MM.1S (cell line): ENCODE results near the gene RERE.

Source experiments
- DNase-seq: peaks from one replicate; pipeline ENCODE4 v3.0.0-alpha.2; 2015
- H2AFZ ChIP-seq: fragments of 300-600 bp; sonication (generic); 2 replicates; pipeline ENCODE4 v1.6.0; 2016; ENCODE audit warnings: antibody characterized with exemption, low read length
- H3F3A ChIP-seq: fragments of 300-600 bp; sonication (generic); 2 replicates; pipeline ENCODE4 v1.6.1; 2016; ENCODE audit warnings: mild to moderate bottlenecking, antibody characterized with exemption, low read length, moderate library complexity, mixed read lengths; ENCODE audit not compliant: insufficient read depth
- H3K27ac ChIP-seq: fragments of 300-600 bp; sonication (generic); 2 replicates; pipeline ENCODE4 v1.5.1; 2016; ENCODE audit warnings: mild to moderate bottlenecking, low read length
- H3K27me3 ChIP-seq: fragments of 300-600 bp; sonication (generic); replicated peaks from 2 replicates; pipeline ENCODE4 v1.6.0; 2016; ENCODE audit warnings: low read length; ENCODE audit not compliant: insufficient read depth
- H3K36me3 ChIP-seq: fragments of 300-600 bp; sonication (generic); replicated peaks from 2 replicates; pipeline ENCODE4 v1.6.1; 2016; ENCODE audit warnings: mild to moderate bottlenecking, low read length, mixed read lengths; ENCODE audit not compliant: insufficient read depth
- H3K4me1 ChIP-seq: fragments of 300-600 bp; sonication (generic); 2 replicates; pipeline ENCODE4 v1.6.1; 2016; ENCODE audit warnings: low read length, mixed read lengths
- H3K4me2 ChIP-seq: fragments of 300-600 bp; sonication (generic); 2 replicates; pipeline ENCODE4 v1.6.0; 2016; ENCODE audit warnings: low read depth, low read length
- H3K4me3 ChIP-seq: fragments of 300-600 bp; sonication (generic); 2 replicates; pipeline ENCODE4 v1.5.1; 2016; ENCODE audit warnings: low read length, mixed read lengths
- H3K79me2 ChIP-seq: fragments of 300-600 bp; sonication (generic); 2 replicates; pipeline ENCODE4 v1.6.1; 2016; ENCODE audit warnings: mixed run types, low read length, mixed read lengths
- H3K9ac ChIP-seq: fragments of 300-600 bp; sonication (generic); 2 replicates; pipeline ENCODE4 v1.6.1; 2016; ENCODE audit warnings: low read length, mixed read lengths
- H3K9me2 ChIP-seq: fragments of 300-600 bp; sonication (generic); replicated peaks from 2 replicates; pipeline ENCODE4 v1.6.1; 2016; ENCODE audit warnings: mild to moderate bottlenecking, low read length, mixed read lengths; ENCODE audit not compliant: insufficient read depth
- H3K9me3 ChIP-seq: fragments of 300-600 bp; sonication (generic); replicated peaks from 2 replicates; pipeline ENCODE4 v1.6.1; 2016; ENCODE audit warnings: mild to moderate bottlenecking, low read length, mixed read lengths; ENCODE audit not compliant: insufficient read depth
- H4K20me1 ChIP-seq: fragments of 300-600 bp; sonication (generic); 2 replicates; pipeline ENCODE4 v1.6.1; 2016; ENCODE audit warnings: mild to moderate bottlenecking, low read length, moderate library complexity, mixed read lengths; ENCODE audit not compliant: insufficient read depth
- CTCF ChIP-seq: fragments of 300-600 bp; sonication (generic); IDR thresholded peaks from 2 replicates; pipeline ENCODE4 v1.5.1; 2016; ENCODE audit warnings: antibody characterized with exemption, low read length, mixed read lengths
- EZH2 ChIP-seq: fragments of 300-600 bp; sonication (generic); optimal IDR thresholded peaks from 2 replicates; pipeline ENCODE3; 2017; ENCODE audit warnings: low read depth, mild to moderate bottlenecking, antibody characterized with exemption, low read length, mixed read lengths
- EZH2phosphoT487 ChIP-seq: fragments of 300-600 bp; sonication (generic); IDR thresholded peaks from 2 replicates; pipeline ENCODE4 v1.6.1; 2018; ENCODE audit warnings: antibody characterized with exemption, low read length

Gene RERE

DNA sequence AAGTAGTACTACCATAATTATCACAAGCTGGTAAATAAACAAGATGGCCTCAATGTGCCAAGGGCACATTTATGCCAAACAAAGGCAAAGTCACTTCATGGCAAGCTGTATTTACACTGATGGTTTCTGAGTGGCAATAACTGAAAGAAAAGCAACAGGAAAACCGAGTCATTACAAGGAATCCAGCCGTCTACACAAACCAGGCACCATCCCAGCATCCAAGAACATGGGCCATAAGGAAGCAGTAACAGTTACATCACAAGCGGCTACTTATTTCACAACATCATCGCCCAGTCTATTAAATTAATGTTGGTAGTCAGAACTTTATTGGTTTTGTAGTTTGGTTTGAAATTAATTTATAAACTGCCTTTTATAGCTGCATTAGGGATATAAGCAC, 214.2 kb downstream of the RERE start:
- H3K9me2 ChIP-seq = no peaks in the 10 kb centered on the region
- no peaks in the 10 kb centered on the region for H3K27me3 ChIP-seq
- H3K36me3 ChIP-seq = no peaks in the 10 kb centered on the region
- no peak for DNase-seq
- peak overlapping the region; percentile 24; the same call in 1 of the 2 replicates for H3K9ac ChIP-seq
- peak overlapping the region; percentile 37 for H3K4me3 ChIP-seq
- H3F3A ChIP-seq = peaks cover 22% of the 10 kb centered on the region
- peak overlapping the region; percentile 79 for H3K4me2 ChIP-seq
- 0 out of 2 replicates have a peak overlapping the region, but pooled peaks have one; percentile 4 for H2AFZ ChIP-seq
- no peaks in the 10 kb centered on the region for H4K20me1 ChIP-seq
- H3K4me1 ChIP-seq = peaks cover 26% of the 10 kb centered on the region
- peaks cover 39% of the 10 kb centered on the region for H3K79me2 ChIP-seq
- TF ChIP-seq EZH2phosphoT487 = no peak
- no peak for TF ChIP-seq EZH2
- TF ChIP-seq CTCF = no peak
- H3K27ac ChIP-seq = peak overlapping the region; percentile 80
- no peaks in the 10 kb centered on the region for H3K9me3 ChIP-seq

DNA sequence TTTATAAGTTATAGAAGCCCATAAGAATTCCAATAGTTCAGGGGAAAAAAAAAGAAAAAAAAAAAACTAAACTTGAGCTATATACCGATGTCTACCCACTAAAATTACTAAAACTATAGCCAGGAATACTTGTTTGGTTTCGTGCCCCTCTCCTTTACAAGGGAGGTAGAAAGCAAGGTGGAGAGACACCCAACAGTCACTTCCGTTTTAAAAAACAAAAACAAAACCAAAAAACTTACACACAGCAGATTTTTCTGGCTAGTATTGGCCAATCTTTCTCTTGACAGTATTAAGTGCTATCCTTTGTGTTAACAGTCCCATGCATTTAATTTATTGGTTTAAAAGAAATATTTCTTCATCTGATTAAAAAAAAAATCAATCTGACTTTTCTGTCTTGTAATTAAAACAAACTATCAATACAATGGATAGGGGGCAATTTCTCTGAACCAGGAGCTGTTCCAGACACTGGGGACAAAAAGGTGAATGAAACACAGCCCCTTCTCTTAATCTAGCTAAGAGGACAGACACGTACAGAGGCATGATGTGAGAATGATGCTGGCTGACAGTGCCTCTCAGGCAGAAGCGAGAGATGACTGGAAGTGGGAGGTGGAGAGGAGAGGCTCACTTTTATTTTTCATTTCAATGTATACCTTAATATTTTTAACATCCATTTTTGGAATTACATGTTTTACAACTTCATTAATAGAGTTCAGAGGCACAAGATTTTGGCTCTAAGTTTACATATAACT, 214.8 kb downstream of the RERE start:
- Histone ChIP-seq H3K4me1 (peaks cover 26% of the 10 kb centered on the region), H3K9me2 (no peaks in the 10 kb centered on the region), H3K9me3 (no peaks in the 10 kb centered on the region), H2AFZ (0 out of 2 replicates have a peak overlapping the region, but pooled peaks have one; percentile 4), H3F3A (peaks cover 22% of the 10 kb centered on the region), H3K9ac (peak overlapping the region; percentile 24; the same call in 1 of the 2 replicates), H4K20me1 (no peaks in the 10 kb centered on the region), H3K27me3 (no peaks in the 10 kb centered on the region), H3K36me3 (no peaks in the 10 kb centered on the region), H3K27ac (peak overlapping the region; percentile 80), H3K4me2 (peak overlapping the region; percentile 79), H3K4me3 (peak overlapping the region; percentile 37), H3K79me2 (peaks cover 44% of the 10 kb centered on the region)
- peak; percentile 66 for DNase-seq
- no peak for TF ChIP-seq EZH2
- TF ChIP-seq CTCF = peak; percentile 23; the same call in 1 of the 2 replicates

DNA sequence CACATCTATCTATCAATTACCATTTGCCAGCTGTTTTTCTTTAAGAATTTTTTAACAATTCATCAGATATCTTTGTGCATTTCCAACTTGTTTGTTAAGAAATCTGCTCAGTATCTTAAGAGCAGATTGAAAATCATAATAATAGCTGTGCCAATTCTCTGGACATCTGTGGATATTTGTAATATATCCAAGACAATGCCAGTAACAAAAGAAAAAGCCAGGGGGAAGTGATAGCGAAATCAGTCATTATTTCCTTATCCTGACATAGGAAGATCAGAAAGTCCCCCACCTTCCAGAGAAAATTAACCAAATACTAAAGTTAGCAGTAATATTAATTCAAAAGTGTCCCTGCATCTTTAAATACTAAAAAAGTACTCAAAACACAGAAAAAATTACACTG, 217.1 kb downstream of the RERE start:
- no peak overlapping the region for H3K4me3 ChIP-seq
- no peaks in the 10 kb centered on the region for H3K9me2 ChIP-seq
- H3K79me2 ChIP-seq = peaks cover 53% of the 10 kb centered on the region
- no peak for DNase-seq
- no peaks in the 10 kb centered on the region for H3K9me3 ChIP-seq
- no peak overlapping the region for H3K4me2 ChIP-seq
- peaks cover 46% of the 10 kb centered on the region for H3K4me1 ChIP-seq
- TF ChIP-seq EZH2 (no peak), CTCF (no peak), EZH2phosphoT487 (no peak)
- H3K36me3 ChIP-seq = no peaks in the 10 kb centered on the region
- H3K27me3 ChIP-seq = no peaks in the 10 kb centered on the region
- H3K9ac ChIP-seq = no peak overlapping the region
- H2AFZ ChIP-seq = no peak overlapping the region
- H3F3A ChIP-seq = peaks cover 40% of the 10 kb centered on the region
- no peak overlapping the region for H3K27ac ChIP-seq
- no peaks in the 10 kb centered on the region for H4K20me1 ChIP-seq
